Kidney epithelial cell (primary cell): Measurements from ENCODE around the gene SLC66A1. TPM values are rescaled to one million over a fixed set of nuclear protein-coding genes. Genes with fewer than 3 reads are reported as not detected.

ENCODE experiments used
- DNase-seq: peaks from one replicate; pipeline ENCODE4 v3.0.0-alpha.2; 2010; ENCODE audit warnings: low read depth
- H3K27me3 ChIP-seq: 2 replicates; pipeline ENCODE4 v1.6.0; 2011; ENCODE audit warnings: low read length; ENCODE audit not compliant: control insufficient read depth, insufficient read depth
- H3K36me3 ChIP-seq: 2 replicates; pipeline ENCODE4 v1.5.1; 2011; ENCODE audit warnings: low read length; ENCODE audit not compliant: control insufficient read depth, insufficient read depth
- H3K4me3 ChIP-seq: 2 replicates; pipeline ENCODE4 v1.5.1; 2011; ENCODE audit warnings: low read depth, mild to moderate bottlenecking, control low read depth, low read length
- total RNA-seq: library from RNA; depleted of rRNA; stranded (reverse); fragments of >200 nt; gene quantifications from 2 replicates; pipeline ENCODE4 v1.2.3, GENCODE V29; 2015
- TF ChIP-seq, protein P1 (sequence below): IDR thresholded peaks from 2 replicates; pipeline ENCODE4 v1.5.1; 2011; ENCODE audit warnings: mild to moderate bottlenecking, moderate library complexity, low read length, control low read depth, inconsistent platforms; ENCODE audit not compliant: insufficient read depth, poor library complexity, severe bottlenecking

Gene SLC66A1
- total RNA-seq, 1 donor from 2014 or later = 50.6 TPM

DNA sequence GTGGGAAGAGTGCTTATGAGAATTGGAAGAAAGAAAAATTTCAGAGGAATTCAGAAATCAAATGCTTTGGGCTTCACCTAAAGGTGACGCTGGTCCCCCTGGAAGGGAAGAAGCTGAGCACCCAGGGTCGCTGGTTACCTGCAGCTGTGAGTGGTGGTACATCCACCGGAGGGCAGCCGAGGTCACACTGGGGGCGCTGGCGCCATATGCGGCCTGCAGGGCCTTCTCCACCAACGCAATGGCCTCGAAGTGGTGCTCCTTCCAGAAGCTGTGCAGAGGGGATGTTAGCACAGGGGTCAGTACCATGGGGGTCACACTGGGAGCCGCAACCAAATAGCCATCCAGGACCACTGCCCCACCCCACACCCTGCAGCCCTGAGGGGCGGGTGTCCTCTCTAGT lies 6.2 kb upstream of the SLC66A1 start:
- Histone ChIP-seq H3K36me3 (peaks cover 3% of the 10 kb centered on the region), H3K27me3 (no peaks in the 10 kb centered on the region), H3K4me3 (no peak overlapping the region)
- DNase-seq = no peak
- TF ChIP-seq, protein P1, sequence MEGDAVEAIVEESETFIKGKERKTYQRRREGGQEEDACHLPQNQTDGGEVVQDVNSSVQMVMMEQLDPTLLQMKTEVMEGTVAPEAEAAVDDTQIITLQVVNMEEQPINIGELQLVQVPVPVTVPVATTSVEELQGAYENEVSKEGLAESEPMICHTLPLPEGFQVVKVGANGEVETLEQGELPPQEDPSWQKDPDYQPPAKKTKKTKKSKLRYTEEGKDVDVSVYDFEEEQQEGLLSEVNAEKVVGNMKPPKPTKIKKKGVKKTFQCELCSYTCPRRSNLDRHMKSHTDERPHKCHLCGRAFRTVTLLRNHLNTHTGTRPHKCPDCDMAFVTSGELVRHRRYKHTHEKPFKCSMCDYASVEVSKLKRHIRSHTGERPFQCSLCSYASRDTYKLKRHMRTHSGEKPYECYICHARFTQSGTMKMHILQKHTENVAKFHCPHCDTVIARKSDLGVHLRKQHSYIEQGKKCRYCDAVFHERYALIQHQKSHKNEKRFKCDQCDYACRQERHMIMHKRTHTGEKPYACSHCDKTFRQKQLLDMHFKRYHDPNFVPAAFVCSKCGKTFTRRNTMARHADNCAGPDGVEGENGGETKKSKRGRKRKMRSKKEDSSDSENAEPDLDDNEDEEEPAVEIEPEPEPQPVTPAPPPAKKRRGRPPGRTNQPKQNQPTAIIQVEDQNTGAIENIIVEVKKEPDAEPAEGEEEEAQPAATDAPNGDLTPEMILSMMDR = no peak

DNA sequence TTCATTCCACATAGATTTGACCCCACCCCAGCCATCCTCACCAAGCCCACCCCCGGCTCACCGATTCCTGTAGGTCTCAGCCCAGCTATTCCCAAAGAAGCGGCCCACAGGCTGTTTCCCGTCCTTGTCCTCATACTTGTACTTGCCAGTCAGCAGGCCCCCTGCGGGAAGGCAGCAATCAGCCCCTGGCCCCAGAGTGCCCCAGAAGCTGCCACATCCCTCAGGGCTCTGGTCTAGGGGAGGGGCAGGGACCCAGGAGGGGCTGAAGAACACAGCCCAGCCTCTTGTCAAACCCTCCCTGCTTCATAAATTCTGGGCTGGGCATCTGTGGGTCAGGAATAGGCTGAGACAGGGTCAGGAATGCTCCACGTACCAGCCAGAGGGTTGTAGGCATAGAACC lies 5.2 kb upstream of the SLC66A1 start:
- H3K4me3 ChIP-seq = no peak overlapping the region
- no peaks in the 10 kb centered on the region for H3K27me3 ChIP-seq
- DNase-seq = no peak
- peaks cover 3% of the 10 kb centered on the region for H3K36me3 ChIP-seq
- TF ChIP-seq, protein P1 = no peak

- TF ChIP-seq, protein P1 = no peak
- DNase-seq = no peak
- H3K36me3 ChIP-seq = peaks cover 3% of the 10 kb centered on the region
- H3K27me3 ChIP-seq = no peaks in the 10 kb centered on the region
- no peak overlapping the region for H3K4me3 ChIP-seq
Measured at GRCh38 chr1:19307794-19308508, 4.2 kb upstream of the SLC66A1 start.

DNA sequence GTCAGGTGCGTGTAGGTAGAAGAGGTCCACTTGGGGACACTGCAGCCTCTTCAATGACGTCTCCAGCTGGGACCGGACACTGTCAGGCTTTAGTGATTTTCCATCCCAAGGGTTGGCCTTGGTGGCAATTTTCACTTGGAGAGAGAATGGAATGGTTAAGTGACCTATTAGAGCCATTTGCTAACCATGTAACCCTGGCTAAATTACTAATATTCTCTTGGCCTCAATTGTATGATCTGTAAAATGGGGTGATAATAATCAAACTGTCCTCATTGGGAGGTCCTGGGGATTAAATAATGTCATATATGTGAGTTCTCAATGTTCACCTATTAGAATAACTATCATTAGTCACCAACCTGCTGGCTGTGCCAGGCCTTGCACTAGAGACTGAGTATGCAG lies 3.6 kb upstream of the SLC66A1 start:
- Histone ChIP-seq H3K36me3 (peaks cover 3% of the 10 kb centered on the region), H3K27me3 (no peaks in the 10 kb centered on the region), H3K4me3 (no peak overlapping the region)
- no peak for DNase-seq
- TF ChIP-seq, protein P1 = no peak

DNA sequence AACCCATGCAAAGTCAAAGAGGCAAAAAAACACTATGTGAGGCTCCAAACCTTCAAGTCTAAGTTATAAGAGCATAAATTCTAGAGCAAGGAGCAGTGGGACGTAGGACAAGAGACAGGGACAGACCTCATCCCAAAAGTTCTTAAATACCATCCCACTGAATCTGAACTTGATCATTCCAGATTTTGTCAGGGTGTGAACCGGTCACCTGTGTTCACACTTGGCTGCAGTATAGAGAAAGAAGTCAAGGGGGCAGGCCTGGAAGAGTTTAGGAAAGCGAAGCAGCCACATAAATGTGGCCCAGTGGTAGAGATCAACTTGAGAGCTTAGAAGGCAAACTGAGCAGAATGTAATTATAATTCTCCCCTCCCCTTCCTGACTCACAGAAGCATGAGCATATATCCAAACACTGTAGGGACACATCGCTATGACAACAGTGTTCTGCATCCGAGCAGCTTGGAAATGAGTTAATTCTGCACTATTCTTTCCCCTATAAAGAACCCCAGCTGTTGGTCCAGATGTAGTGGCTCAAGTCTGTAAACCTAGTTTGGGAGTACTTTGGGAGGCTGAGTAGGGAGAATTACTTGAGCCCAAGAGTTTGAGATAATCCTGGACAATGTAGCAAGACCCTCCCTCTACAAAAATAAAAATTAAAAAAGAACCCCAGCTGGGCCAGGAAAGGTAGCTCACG lies 2.9 kb upstream of the SLC66A1 start:
- no peak for DNase-seq
- TF ChIP-seq, protein P1 = no peak
- H3K27me3 ChIP-seq = no peaks in the 10 kb centered on the region
- peaks cover 3% of the 10 kb centered on the region for H3K36me3 ChIP-seq
- H3K4me3 ChIP-seq = no peak overlapping the region
